ENCODE data around the gene NFIL3. TPM values are rescaled to one million over a fixed set of nuclear protein-coding genes. Genes with fewer than 3 reads are reported as not detected.

The NFIL3 gene
- polyA plus RNA-seq, 1 donor from 2014 or later, result 31.6 TPM

GRCh38 chr9:91361291-91362050 is 62.2 kb downstream of the NFIL3 start, which contains the start of gene AUH:
Gene AUH (minus strand): TSS chr9:91361918. CDS start chr9:91361889, 29 bp downstream.
- Histone ChIP-seq H3K4me2 (ENCODE audit: low read length) (peak within 1 kb of the TSS; percentile 86), H3K79me2 (replicated peaks; ENCODE audit: insufficient read depth, low read length) (peaks cover 35% of the 10 kb centered on the region), H3K4me3 (ENCODE audit: low read length) (peak within 1 kb of the TSS; percentile 97), H2AFZ (ENCODE audit: low read depth, low read length) (peak within 1 kb of the TSS; percentile 91), H3K36me3 (ENCODE audit: insufficient read depth, low read length) (no peaks in the 10 kb centered on the region), H3K9ac (ENCODE audit: low read length) (peak within 1 kb of the TSS; percentile 82), H3F3A (ENCODE audit: insufficient read depth, low read length, poor library complexity, severe bottlenecking) (no peaks in the 10 kb centered on the region), H3K9me3 (ENCODE audit: low read length) (no peaks in the 10 kb centered on the region), H4K20me1 (ENCODE audit: insufficient read depth) (no peaks in the 10 kb centered on the region), H3K9me2 (ENCODE audit: insufficient read depth, low read length) (no peaks in the 10 kb centered on the region), H3K27ac (ENCODE audit: low read length) (peak within 1 kb of the TSS; percentile 78), H3K27me3 (ENCODE audit: insufficient read depth, low read depth, low read length) (no peaks in the 10 kb centered on the region)
- TF ChIP-seq TAF1 (IDR thresholded peaks at IDR 0.05; ENCODE audit: low read depth) (peak; percentile 62), CTCF (IDR thresholded peaks at IDR 0.05; ENCODE audit: poor library complexity, severe bottlenecking) (peak; percentile 45), MXI1 (conservative IDR thresholded peaks at IDR 0.05; ENCODE audit: poor library complexity, severe bottlenecking) (peak; percentile 91), EP300 (conservative IDR thresholded peaks at IDR 0.05; ENCODE audit: poor library complexity, severe bottlenecking) (peak; percentile 22), SMC3 (conservative IDR thresholded peaks at IDR 0.05; ENCODE audit: poor library complexity) (peak; percentile 45), RAD21 (conservative IDR thresholded peaks at IDR 0.05) (no peak), POLR2AphosphoS5 (IDR thresholded peaks at IDR 0.05) (peak; percentile 77), REST (IDR thresholded peaks at IDR 0.05; ENCODE audit: borderline replicate concordance) (peak; percentile 74), EZH2 (IDR thresholded peaks at IDR 0.05; ENCODE audit: borderline replicate concordance, insufficient read depth, low read length, poor library complexity, severe bottlenecking) (no peak)

GRCh38 chr9:91360551-91361290 is 62.9 kb downstream of the NFIL3 start:
- H3K9me3 ChIP-seq (ENCODE audit: low read length), result no peaks in the 10 kb centered on the region
- H3K4me3 ChIP-seq (ENCODE audit: low read length), result peak overlapping the region; percentile 97
- H3K27me3 ChIP-seq (ENCODE audit: insufficient read depth, low read depth, low read length), result no peaks in the 10 kb centered on the region
- H2AFZ ChIP-seq (ENCODE audit: low read depth, low read length), result peak overlapping the region; percentile 91
- TF ChIP-seq EZH2 (IDR thresholded peaks at IDR 0.05; ENCODE audit: borderline replicate concordance, insufficient read depth, low read length, poor library complexity, severe bottlenecking), result no peak
- no peak for TF ChIP-seq SMC3 (conservative IDR thresholded peaks at IDR 0.05; ENCODE audit: poor library complexity)
- no peak for TF ChIP-seq POLR2AphosphoS5 (IDR thresholded peaks at IDR 0.05)
- no peak for TF ChIP-seq MXI1 (conservative IDR thresholded peaks at IDR 0.05; ENCODE audit: poor library complexity, severe bottlenecking)
- no peak for TF ChIP-seq REST (IDR thresholded peaks at IDR 0.05; ENCODE audit: borderline replicate concordance)
- no peak for TF ChIP-seq TAF1 (IDR thresholded peaks at IDR 0.05; ENCODE audit: low read depth)
- TF ChIP-seq CTCF (IDR thresholded peaks at IDR 0.05; ENCODE audit: poor library complexity, severe bottlenecking), result no peak
- no peak for TF ChIP-seq EP300 (conservative IDR thresholded peaks at IDR 0.05; ENCODE audit: poor library complexity, severe bottlenecking)
- TF ChIP-seq RAD21 (conservative IDR thresholded peaks at IDR 0.05), result no peak
- peak overlapping the region; percentile 78 for H3K27ac ChIP-seq (ENCODE audit: low read length)
- peaks cover 37% of the 10 kb centered on the region for H3K79me2 ChIP-seq (replicated peaks; ENCODE audit: insufficient read depth, low read length)
- peak overlapping the region; percentile 82 for H3K9ac ChIP-seq (ENCODE audit: low read length)
- peak overlapping the region; percentile 86 for H3K4me2 ChIP-seq (ENCODE audit: low read length)
- H4K20me1 ChIP-seq (ENCODE audit: insufficient read depth), result no peaks in the 10 kb centered on the region
- no peaks in the 10 kb centered on the region for H3F3A ChIP-seq (ENCODE audit: insufficient read depth, low read length, poor library complexity, severe bottlenecking)
- no peaks in the 10 kb centered on the region for H3K9me2 ChIP-seq (ENCODE audit: insufficient read depth, low read length)
- no peaks in the 10 kb centered on the region for H3K36me3 ChIP-seq (ENCODE audit: insufficient read depth, low read length)
